ENCODE measurements around the gene CLEC16A. TPM values are rescaled to one million over a fixed set of nuclear protein-coding genes. Genes with fewer than 3 reads are reported as not detected.

The CLEC16A gene
- total RNA-seq, 1 donor from 2014 or later: 33.4 TPM

DNA sequence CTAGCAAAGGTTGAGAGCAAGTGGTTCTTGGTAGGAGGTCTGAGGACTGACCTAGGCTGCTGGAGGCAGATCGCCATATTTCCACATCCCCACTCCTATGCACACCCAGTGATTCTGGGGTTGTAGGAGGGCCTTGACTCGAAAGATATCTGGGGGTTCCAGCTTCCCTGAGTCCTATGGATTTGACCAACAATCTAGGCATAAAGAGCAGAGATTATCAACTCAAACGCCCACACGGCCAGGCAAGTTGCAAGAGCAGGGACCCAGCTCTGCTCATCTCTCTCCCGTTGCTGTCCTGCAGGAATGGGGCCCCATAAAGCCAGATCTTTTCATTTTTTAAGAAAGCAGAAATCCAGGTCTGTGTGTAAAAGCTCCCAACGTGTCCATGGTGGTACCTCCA lies 217.1 kb downstream of the CLEC16A start:
- Mint-ChIP-seq H3K27ac (no peak overlapping the region), H3K4me1 (ENCODE audit: unreplicated experiment) (peaks cover 44% of the 10 kb centered on the region), H3K4me3 (no peak overlapping the region), H3K27me3 (no peaks in the 10 kb centered on the region), H3K9me3 (no peaks in the 10 kb centered on the region), H3K36me3 (peaks cover 3% of the 10 kb centered on the region)
- TF ChIP-seq, protein P1, sequence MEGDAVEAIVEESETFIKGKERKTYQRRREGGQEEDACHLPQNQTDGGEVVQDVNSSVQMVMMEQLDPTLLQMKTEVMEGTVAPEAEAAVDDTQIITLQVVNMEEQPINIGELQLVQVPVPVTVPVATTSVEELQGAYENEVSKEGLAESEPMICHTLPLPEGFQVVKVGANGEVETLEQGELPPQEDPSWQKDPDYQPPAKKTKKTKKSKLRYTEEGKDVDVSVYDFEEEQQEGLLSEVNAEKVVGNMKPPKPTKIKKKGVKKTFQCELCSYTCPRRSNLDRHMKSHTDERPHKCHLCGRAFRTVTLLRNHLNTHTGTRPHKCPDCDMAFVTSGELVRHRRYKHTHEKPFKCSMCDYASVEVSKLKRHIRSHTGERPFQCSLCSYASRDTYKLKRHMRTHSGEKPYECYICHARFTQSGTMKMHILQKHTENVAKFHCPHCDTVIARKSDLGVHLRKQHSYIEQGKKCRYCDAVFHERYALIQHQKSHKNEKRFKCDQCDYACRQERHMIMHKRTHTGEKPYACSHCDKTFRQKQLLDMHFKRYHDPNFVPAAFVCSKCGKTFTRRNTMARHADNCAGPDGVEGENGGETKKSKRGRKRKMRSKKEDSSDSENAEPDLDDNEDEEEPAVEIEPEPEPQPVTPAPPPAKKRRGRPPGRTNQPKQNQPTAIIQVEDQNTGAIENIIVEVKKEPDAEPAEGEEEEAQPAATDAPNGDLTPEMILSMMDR (conservative IDR thresholded peaks at IDR 0.05): no peak
- DNase-seq (ENCODE audit: extremely low spot score, unreplicated experiment): no peak

GRCh38 chr16:11161974-11162373 lies 217.6 kb downstream of the CLEC16A start:
- Mint-ChIP-seq H3K27ac (no peak overlapping the region), H3K4me1 (ENCODE audit: unreplicated experiment) (peaks cover 44% of the 10 kb centered on the region), H3K27me3 (no peaks in the 10 kb centered on the region), H3K9me3 (no peaks in the 10 kb centered on the region), H3K36me3 (peaks cover 3% of the 10 kb centered on the region), H3K4me3 (no peak overlapping the region)
- DNase-seq (ENCODE audit: extremely low spot score, unreplicated experiment): no peak
- TF ChIP-seq, protein P1 (conservative IDR thresholded peaks at IDR 0.05): no peak

DNA sequence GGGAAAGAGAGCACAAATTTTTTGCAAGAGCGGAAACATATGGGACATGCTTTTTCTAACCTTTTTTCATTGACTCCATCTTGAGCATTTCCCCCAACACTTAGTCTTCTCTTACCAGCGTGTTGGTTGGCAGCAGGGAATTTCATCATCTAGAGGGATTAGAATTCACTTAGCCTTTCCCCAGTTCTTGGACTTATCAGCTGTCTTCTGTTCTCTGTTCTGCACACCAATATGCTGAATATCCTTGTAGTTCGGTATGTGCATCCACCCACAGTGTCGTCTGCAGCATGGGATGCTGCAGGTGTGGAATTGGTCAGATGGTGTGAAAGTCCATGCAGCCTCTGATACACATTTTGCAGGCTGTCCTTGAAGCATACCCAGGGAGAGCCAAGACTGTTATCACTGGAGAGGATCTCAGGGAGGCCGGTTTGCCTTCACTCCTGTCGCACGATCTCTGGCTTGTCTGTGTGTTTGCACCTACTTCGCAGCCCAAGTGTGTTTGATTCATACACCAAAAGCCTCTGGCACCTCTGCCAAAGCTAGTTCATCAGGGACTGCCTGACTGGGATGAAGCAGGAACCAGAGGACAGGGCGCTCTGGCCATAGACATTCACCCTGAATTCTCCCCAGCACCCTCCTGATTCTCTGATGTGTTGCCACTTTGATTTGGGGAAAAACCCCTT lies 218.4 kb downstream of the CLEC16A start:
- TF ChIP-seq, protein P1 (conservative IDR thresholded peaks at IDR 0.05): no peak
- Mint-ChIP-seq H3K27ac (no peak overlapping the region), H3K36me3 (peaks cover 3% of the 10 kb centered on the region), H3K4me1 (ENCODE audit: unreplicated experiment) (peaks cover 44% of the 10 kb centered on the region), H3K27me3 (no peaks in the 10 kb centered on the region), H3K4me3 (no peak overlapping the region), H3K9me3 (no peaks in the 10 kb centered on the region)
- no peak for DNase-seq (ENCODE audit: extremely low spot score, unreplicated experiment)

GRCh38 chr16:11163761-11164261 lies 219.4 kb downstream of the CLEC16A start:
- H3K27me3 Mint-ChIP-seq: no peaks in the 10 kb centered on the region
- TF ChIP-seq, protein P1 (conservative IDR thresholded peaks at IDR 0.05): no peak
- no peak for DNase-seq (ENCODE audit: extremely low spot score, unreplicated experiment)
- H3K4me3 Mint-ChIP-seq: no peak overlapping the region
- H3K4me1 Mint-ChIP-seq (ENCODE audit: unreplicated experiment): peaks cover 39% of the 10 kb centered on the region
- H3K9me3 Mint-ChIP-seq: no peaks in the 10 kb centered on the region
- H3K27ac Mint-ChIP-seq: no peak overlapping the region
- peaks cover 7% of the 10 kb centered on the region for H3K36me3 Mint-ChIP-seq

- no peaks in the 10 kb centered on the region for H3K27me3 Mint-ChIP-seq
- peaks cover 7% of the 10 kb centered on the region for H3K36me3 Mint-ChIP-seq
- H3K4me1 Mint-ChIP-seq (ENCODE audit: unreplicated experiment): peaks cover 34% of the 10 kb centered on the region
- H3K9me3 Mint-ChIP-seq: no peaks in the 10 kb centered on the region
- no peak for DNase-seq (ENCODE audit: extremely low spot score, unreplicated experiment)
- TF ChIP-seq, protein P1 (conservative IDR thresholded peaks at IDR 0.05): no peak
- no peak overlapping the region for H3K27ac Mint-ChIP-seq
- no peak overlapping the region for H3K4me3 Mint-ChIP-seq
Measured at GRCh38 chr16:11164482-11165270, 220.3 kb downstream of the CLEC16A start.

Data from type B pancreatic cell (in vitro differentiated cells).